AG09319 (cell line): ENCODE measurements around the gene TMEM253.

Experiments
- DNase-seq: peaks from one replicate; pipeline ENCODE4 v3.0.0-alpha.2; 2010; ENCODE audit warnings: low read depth; ENCODE audit errors: extremely low read depth
- TF ChIP-seq, protein P1 (sequence below): IDR thresholded peaks from 2 replicates; pipeline ENCODE4 v1.5.1; 2011; ENCODE audit warnings: low read depth, mild to moderate bottlenecking, inconsistent platforms, low read length, moderate library complexity

TMEM253 gene

DNA sequence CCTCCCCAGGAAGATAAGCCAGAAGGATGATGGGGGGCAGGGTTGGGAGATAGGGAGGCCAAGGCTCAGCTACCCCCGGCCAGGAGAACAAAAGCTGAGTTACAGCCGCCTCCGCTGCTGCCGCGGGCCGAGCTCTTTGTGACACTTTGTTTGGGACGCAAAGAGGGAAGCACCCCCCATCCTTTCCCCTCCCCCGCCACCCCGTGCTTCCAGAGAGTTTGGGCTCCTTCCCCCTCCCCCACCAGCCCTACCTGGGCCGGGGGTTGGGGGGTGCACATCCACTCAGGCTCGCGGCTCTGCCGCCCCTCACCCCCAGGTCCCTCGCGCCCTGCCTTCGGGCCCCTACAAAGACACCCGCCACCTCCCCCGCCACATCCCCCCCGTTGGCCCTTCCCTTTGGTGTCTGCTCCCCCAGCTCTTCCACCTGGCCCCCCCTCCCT lies 3.2 kb upstream of the TMEM253 start:
- DNase-seq = no peak
- TF ChIP-seq, protein P1, sequence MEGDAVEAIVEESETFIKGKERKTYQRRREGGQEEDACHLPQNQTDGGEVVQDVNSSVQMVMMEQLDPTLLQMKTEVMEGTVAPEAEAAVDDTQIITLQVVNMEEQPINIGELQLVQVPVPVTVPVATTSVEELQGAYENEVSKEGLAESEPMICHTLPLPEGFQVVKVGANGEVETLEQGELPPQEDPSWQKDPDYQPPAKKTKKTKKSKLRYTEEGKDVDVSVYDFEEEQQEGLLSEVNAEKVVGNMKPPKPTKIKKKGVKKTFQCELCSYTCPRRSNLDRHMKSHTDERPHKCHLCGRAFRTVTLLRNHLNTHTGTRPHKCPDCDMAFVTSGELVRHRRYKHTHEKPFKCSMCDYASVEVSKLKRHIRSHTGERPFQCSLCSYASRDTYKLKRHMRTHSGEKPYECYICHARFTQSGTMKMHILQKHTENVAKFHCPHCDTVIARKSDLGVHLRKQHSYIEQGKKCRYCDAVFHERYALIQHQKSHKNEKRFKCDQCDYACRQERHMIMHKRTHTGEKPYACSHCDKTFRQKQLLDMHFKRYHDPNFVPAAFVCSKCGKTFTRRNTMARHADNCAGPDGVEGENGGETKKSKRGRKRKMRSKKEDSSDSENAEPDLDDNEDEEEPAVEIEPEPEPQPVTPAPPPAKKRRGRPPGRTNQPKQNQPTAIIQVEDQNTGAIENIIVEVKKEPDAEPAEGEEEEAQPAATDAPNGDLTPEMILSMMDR = no peak

DNA sequence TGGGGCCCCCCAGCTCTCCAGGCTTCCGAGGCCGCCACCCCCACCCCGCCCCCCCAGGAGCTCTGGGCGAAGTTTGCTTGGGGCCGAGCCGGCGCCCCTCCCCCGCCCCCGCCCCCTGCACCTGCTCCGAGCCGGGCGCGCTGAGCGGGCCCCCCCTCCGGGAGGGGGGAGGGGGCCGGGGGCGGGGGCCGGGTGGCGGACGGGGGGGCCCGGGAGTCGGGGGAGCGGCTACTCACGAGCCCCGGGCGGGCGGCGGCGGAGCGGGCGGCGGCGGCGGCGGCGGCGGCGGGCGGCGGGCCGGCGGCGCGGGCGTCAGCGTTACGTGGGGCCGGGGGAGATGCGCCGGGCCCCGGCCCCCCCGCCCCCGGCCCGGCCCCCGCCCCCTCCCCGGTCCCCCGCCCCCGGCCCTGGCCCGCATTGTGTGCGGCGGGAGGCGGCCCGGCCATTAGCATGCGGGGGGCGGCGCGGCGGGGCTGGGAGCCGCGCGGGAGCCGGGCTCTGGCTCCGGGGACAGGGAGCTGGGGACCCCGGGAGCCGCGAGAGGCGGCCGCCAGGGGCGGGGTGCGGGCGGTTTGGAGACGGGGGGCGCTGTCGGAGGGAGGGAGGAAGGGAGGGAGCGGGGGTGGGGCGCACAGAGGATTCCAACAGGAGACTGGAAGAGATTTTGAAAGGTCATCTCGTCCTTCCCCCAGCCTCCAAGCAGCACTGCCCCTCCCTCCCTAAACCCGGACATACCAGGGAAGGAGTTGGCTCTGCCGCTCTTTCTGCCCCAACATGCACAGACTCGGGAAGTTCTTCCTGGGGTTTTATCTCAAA lies 2.6 kb upstream of the TMEM253 start, which contains the start of gene ZNF219:
ZNF219 (minus strand) TSS at position 580 of the 816 bp plus-strand sequence. CDS start 5,064 bp downstream, outside the sequence.
- DNase-seq = no peak
- TF ChIP-seq, protein P1 = no peak

DNA sequence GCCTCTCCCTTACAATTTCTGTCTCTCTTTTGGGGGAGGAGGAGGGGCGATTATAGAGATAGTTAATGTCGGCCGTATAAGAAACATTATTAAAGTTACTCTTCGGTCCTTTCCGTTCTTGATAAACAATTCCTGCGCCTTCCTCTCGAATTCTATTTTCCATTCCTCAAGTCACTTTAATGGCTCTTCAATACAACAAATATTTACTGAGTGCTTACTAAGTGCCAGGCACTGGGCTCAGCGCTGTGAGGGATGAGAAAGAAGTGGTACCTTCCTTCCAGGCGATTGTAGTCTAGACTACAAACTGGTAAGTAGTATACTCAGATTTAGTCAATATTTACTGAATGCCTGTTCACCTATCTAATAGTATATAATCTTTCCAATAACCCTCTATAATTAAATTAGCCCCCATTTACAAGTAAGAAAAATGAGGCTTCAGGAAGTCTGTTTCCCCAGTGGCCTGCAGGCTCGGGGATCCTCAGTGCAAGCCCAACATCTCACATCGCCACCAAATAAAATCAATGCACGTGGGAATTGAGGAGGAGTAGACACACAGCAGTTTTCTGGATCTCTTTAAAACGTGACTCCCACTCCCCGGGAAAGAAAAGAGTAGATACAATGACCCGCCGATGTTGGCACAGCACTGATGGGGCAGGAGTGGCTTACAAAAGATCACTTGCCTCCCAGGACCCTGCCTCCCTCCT lies 1.8 kb upstream of the TMEM253 start:
- TF ChIP-seq, protein P1 = no peak
- DNase-seq = no peak

DNA sequence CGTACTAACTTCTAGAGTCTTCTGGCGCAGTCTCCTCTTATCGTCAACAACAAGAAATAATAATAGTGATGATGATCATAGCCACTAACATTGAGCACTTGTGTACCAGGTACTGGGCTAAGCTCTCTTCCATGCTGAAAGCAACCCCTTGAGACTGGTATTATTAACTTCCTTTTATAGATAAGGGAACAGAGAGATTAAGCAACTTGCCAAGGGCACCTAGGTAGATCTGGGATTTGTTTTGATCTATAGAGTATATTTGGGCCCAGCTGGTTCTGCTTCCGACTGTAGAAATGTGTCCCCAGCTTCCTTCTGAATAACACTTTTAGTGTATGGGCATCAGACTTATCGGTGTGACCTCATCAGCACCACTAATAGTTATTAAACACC lies 1.3 kb upstream of the TMEM253 start:
- DNase-seq = no peak
- TF ChIP-seq, protein P1 = no peak

DNA sequence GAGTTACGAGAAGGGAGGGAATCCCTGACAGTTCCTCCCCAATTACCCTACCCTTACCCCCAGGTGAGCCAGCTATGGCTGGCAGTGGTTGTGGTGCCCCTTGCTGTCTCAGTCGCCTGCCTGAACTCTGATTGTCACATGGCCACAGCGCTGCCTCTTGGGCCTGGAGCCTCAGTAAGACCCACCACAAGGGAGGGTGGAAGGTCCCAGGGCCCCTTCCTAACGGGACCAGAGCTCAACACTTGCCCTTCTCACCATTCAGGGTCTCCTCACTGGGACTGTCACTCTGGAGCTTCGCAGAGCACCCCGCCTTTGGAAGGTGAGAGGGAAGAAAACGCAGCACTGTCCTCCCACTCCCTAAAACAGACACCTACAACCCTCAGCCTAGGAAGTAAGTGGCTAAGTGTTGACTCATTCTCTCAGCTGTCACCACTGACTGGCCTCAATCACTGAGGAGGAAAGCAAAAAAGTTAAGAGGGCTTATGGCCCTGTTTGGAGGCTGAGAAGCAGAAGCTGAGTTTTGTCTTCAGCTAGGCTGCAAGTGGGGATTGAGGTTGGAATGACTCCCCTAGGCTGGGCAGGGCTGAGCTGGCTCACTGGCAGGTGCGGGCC lies 1.0 kb downstream of the TMEM253 start:
- TF ChIP-seq, protein P1 = no peak
- DNase-seq = no peak

DNA sequence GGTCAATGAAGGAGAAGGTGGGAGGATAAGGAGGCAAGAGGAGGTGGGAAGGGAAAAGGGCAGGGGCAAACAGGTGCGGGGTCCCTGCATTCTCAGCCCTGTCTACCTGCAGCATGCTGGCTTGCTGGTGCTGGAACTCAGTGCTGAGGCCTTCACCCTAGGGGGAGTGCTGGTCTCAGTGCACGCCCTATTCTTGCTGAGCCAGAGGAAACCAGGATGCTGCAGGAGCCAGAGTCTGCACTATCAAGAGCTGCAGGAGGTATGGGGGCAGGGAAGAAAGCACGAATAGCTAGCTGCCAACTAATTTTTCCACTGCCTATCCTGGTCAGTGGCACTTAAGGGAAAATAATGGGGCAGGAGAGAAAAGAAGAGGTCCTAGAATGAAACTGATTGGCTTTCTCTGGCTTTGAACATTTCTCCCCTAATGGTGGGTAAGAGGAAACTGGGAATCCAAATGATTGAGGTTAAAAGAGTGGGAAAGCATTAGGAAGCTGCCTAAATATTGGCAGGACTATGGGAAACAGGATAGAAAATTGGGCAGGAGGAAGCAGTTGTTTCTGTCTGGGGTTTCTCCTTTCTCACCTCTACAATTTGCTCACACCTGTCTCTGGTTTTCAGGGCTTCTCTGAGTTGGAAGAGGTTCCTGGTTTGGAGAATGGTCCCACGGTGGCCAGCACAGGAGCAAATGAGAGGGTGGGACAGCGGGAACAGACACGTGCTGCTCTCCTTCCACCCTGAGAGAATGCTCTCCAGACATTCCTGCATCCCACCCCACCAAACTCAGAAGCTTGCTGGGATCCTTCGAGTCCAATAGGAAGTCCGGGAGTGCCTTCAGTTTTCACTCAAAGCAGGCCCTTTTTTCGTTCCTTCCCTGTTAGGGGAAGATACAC lies 1.9 kb downstream of the TMEM253 start:
- TF ChIP-seq, protein P1 = no peak
- no peak for DNase-seq
